K562 (cell line): Measurements from ENCODE around the gene CERCAM. TPM values are rescaled to one million over a fixed set of nuclear protein-coding genes. Genes with fewer than 3 reads are reported as not detected.
"Not testable (repeated sequence)": the region's sequence is repeated elsewhere in the genome, so short reads cannot be mapped to it uniquely, and the experiment has no call there.

Experiments
- ARID1B ChIP-seq: fragments of 450-650 bp; IDR thresholded peaks from 2 replicates; pipeline ENCODE4 v1.6.1; 2016; ENCODE audit warnings: antibody characterized with exemption, mild to moderate bottlenecking, inconsistent platforms
- CBX3 ChIP-seq, 2 experiments: IDR thresholded peaks; 1 replicate in 1 of 2; 2 replicates in 1 of 2; pipeline ENCODE4 v1.6.1; 2012; ENCODE audit warnings: inconsistent platforms in 2 of 2, low read length in 2 of 2, borderline replicate concordance in 1 of 2, control low read depth in 1 of 2
- CC2D1A ChIP-seq: fragments of 450-650 bp; IDR thresholded peaks from 2 replicates; pipeline ENCODE4 v1.6.1; 2017; ENCODE audit warnings: mild to moderate bottlenecking
- CREB1 ChIP-seq, 2 experiments: sonication (generic) in 1 of 2; formaldehyde crosslinking in 1 of 2; IDR thresholded peaks; 2 replicates each; pipeline versions ENCODE4 v1.6.1 to v1.8.0; 2012 to 2022; ENCODE audit warnings: inconsistent platforms in 1 of 2, mild to moderate bottlenecking in 1 of 2, missing genetic modification reagents in 1 of 2, moderate library complexity in 1 of 2
- DACH1 ChIP-seq: fragments of 450-650 bp; IDR thresholded peaks from 2 replicates; pipeline ENCODE4 v1.6.1; 2018; ENCODE audit not compliant: partially characterized antibody
- FOXM1 ChIP-seq, 2 experiments: fragments of 450-650 bp in 1 of 2; sonication (generic) in 1 of 2; formaldehyde crosslinking in 1 of 2; IDR thresholded peaks; 2 replicates each; pipeline versions ENCODE4 v1.6.1 to v1.9.0; 2017 to 2022; ENCODE audit warnings: low read depth in 2 of 2, mild to moderate bottlenecking in 2 of 2, missing genetic modification reagents in 1 of 2, moderate library complexity in 1 of 2
- GABPA ChIP-seq: fragments of 200-800 bp; sonication (Bioruptor generic); conservative IDR thresholded peaks from 2 replicates; pipeline ENCODE4 v1.6.1; 2016; ENCODE audit warnings: low read depth, missing genetic modification characterization, missing compliant biosample characterization
- LARP7 ChIP-seq: fragments of 450-650 bp; IDR thresholded peaks from 2 replicates; pipeline ENCODE4 v1.6.1; 2016
- MBD2 ChIP-seq: sonication (generic); IDR thresholded peaks from 2 replicates; pipeline ENCODE4 v1.6.1; 2016; ENCODE audit warnings: low read depth, borderline replicate concordance
- MEF2D ChIP-seq: conservative IDR thresholded peaks from 2 replicates; pipeline ENCODE4 v1.6.1; 2016; ENCODE audit warnings: low read depth, missing genetic modification characterization, missing compliant biosample characterization
- MTA2 ChIP-seq: fragments of 450-650 bp; IDR thresholded peaks from 2 replicates; pipeline ENCODE4 v1.6.1; 2016; ENCODE audit warnings: low read depth
- NBN ChIP-seq: fragments of 450-650 bp; IDR thresholded peaks from 2 replicates; pipeline ENCODE4 v1.6.1; 2016; ENCODE audit warnings: low read depth, mild to moderate bottlenecking
- NCOR1 ChIP-seq: fragments of 450-650 bp; IDR thresholded peaks from 2 replicates; pipeline ENCODE4 v1.6.1; 2016; ENCODE audit warnings: mild to moderate bottlenecking, moderate library complexity
- PHB2 ChIP-seq: fragments of 450-650 bp; IDR thresholded peaks from 2 replicates; pipeline ENCODE4 v1.6.1; 2017; ENCODE audit warnings: low read depth
- RNF2 ChIP-seq: sonication (generic); IDR thresholded peaks from 2 replicates; pipeline ENCODE4 v1.6.1; 2016
- SOX6 ChIP-seq: fragments of 450-650 bp; IDR thresholded peaks from 2 replicates; pipeline ENCODE4 v1.6.1; 2014; ENCODE audit warnings: mild to moderate bottlenecking
- STAT5A ChIP-seq: IDR thresholded peaks from 2 replicates; pipeline ENCODE4 v1.6.1; 2012; ENCODE audit warnings: low read length, inconsistent platforms, borderline replicate concordance
- TRIM28 ChIP-seq: fragments of 450-650 bp; IDR thresholded peaks from 2 replicates; pipeline ENCODE4 v1.6.1; 2017
- ZEB2 ChIP-seq: fragments of 450-650 bp; IDR thresholded peaks from 2 replicates; pipeline ENCODE4 v1.6.1; 2016
- polyA plus RNA-seq, 8 experiments: library from polyadenylated mRNA; depleted of rRNA in 4 of 8; stranded (reverse) in 5 of 8; unstranded in 3 of 8; fragments of >200 nt; fragmentation: Nextera tagmentation in 2 of 8; fragmentation: Illumina TruSeq in 1 of 8; extraction: Ambion mirVana in 2 of 8; extraction: Trizol in 1 of 8; gene quantifications; 2 replicates each; pipeline versions ENCODE4 v1.2.1 to v1.2.3, GENCODE V29; 2011 to 2014; ENCODE audit warnings: inconsistent platforms in 1 of 8, missing spikeins in 1 of 8
- total RNA-seq, 7 experiments: library from RNA; depleted of rRNA in 6 of 7; stranded (reverse); fragments of >200 nt in 6 of 7; fragmentation: Illumina TruSeq in 2 of 7; extraction: Trizol in 2 of 7; gene quantifications; 2 replicates each; pipeline versions ENCODE4 v1.2.1 to v1.2.3, GENCODE V29; 2011 to 2021; ENCODE audit warnings: low replicate concordance in 1 of 7
- TF ChIP-seq, protein P1 (sequence below): fragments of 450-650 bp; IDR thresholded peaks from 2 replicates; pipeline ENCODE4 v1.6.1; 2016; ENCODE audit warnings: borderline replicate concordance
- TF ChIP-seq, protein P2 (sequence below): fragments of 450-650 bp; IDR thresholded peaks from 2 replicates; pipeline ENCODE4 v1.6.1; 2017; ENCODE audit warnings: antibody characterized with exemption, mild to moderate bottlenecking
- TF ChIP-seq, protein P3 (sequence below): fragments of 450-650 bp; IDR thresholded peaks from 2 replicates; pipeline ENCODE4 v1.6.1; 2016; ENCODE audit warnings: antibody characterized with exemption

Gene CERCAM
- total and polyA plus RNA-seq, 9 of the 15 experiments (the other 6 are each of a cell fraction or from before 2014, with no cell fraction given) = 0.75 to 24.0 (median 18.0) TPM

DNA sequence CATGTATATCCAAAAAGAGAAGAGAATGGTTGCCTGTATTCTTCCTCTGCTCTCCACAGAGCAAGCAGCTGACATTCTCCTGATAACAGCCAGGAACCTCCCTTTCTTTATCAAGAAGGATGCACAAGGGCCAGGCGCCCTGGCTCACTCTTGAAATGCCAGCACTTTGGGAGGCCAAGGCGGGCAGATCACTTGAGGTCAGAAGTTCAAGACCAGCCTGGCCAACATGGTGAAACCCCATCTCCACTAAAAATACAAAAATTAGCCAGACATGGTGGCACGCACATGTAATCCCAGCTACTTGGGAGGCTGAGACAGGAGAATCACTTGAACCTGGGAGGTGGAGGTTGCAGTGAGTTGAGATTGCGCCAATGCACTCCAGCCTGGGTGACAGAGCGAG, 25.8 kb downstream of the CERCAM start (continued):
- 0 out of 3 replicates have a peak, but pooled peaks of 1 of the 2 experiments have one; percentile 36 for TF ChIP-seq CBX3 (IDR thresholded peaks at IDR 0.05; ENCODE audit: borderline replicate concordance in 1 of 2, low read length in 2 of 2)
- TF ChIP-seq, protein P1, sequence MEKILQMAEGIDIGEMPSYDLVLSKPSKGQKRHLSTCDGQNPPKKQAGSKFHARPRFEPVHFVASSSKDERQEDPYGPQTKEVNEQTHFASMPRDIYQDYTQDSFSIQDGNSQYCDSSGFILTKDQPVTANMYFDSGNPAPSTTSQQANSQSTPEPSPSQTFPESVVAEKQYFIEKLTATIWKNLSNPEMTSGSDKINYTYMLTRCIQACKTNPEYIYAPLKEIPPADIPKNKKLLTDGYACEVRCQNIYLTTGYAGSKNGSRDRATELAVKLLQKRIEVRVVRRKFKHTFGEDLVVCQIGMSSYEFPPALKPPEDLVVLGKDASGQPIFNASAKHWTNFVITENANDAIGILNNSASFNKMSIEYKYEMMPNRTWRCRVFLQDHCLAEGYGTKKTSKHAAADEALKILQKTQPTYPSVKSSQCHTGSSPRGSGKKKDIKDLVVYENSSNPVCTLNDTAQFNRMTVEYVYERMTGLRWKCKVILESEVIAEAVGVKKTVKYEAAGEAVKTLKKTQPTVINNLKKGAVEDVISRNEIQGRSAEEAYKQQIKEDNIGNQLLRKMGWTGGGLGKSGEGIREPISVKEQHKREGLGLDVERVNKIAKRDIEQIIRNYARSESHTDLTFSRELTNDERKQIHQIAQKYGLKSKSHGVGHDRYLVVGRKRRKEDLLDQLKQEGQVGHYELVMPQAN = peak; percentile 34; the same call in 1 of the 2 replicates
- peak; percentile 86 for TF ChIP-seq MTA2
- peak; percentile 12; the same call in 1 of the 2 replicates for TF ChIP-seq ZEB2
- TF ChIP-seq MEF2D (tag) = peak; percentile 57; the same call in 1 of the 2 replicates
- TF ChIP-seq PHB2 = peak; percentile 72
- TF ChIP-seq TRIM28 = 0 out of 2 replicates have a peak, but pooled peaks have one; percentile 46
- 0 out of 2 replicates have a peak, but pooled peaks have one; percentile 14 for TF ChIP-seq GABPA (tag)
- TF ChIP-seq LARP7 = peak; percentile 80; the same call in 1 of the 2 replicates
- peak; percentile 70; the same call in 1 of the 2 replicates for TF ChIP-seq FOXM1 (IDR thresholded peaks at IDR 0.05; ENCODE audit: low read depth)
- TF ChIP-seq FOXM1 (CRISPR knock-in tag; IDR thresholded peaks at IDR 0.05; ENCODE audit: low read depth); CREB1 (CRISPR knock-in tag; IDR thresholded peaks at IDR 0.05): not testable (repeated sequence)
- 0 out of 2 replicates have a peak, but pooled peaks have one; percentile 21 for TF ChIP-seq NBN
- peak; percentile 67; the same call in 1 of the 2 replicates for TF ChIP-seq CC2D1A
- peak; percentile 92 for TF ChIP-seq NCOR1
- peak; percentile 68 for TF ChIP-seq RNF2
- 0 out of 2 replicates have a peak, but pooled peaks have one; percentile 27 for TF ChIP-seq MBD2
- peak; percentile 32; the same call in 1 of the 2 replicates for TF ChIP-seq CREB1 (IDR thresholded peaks at IDR 0.05)
- TF ChIP-seq, protein P2, sequence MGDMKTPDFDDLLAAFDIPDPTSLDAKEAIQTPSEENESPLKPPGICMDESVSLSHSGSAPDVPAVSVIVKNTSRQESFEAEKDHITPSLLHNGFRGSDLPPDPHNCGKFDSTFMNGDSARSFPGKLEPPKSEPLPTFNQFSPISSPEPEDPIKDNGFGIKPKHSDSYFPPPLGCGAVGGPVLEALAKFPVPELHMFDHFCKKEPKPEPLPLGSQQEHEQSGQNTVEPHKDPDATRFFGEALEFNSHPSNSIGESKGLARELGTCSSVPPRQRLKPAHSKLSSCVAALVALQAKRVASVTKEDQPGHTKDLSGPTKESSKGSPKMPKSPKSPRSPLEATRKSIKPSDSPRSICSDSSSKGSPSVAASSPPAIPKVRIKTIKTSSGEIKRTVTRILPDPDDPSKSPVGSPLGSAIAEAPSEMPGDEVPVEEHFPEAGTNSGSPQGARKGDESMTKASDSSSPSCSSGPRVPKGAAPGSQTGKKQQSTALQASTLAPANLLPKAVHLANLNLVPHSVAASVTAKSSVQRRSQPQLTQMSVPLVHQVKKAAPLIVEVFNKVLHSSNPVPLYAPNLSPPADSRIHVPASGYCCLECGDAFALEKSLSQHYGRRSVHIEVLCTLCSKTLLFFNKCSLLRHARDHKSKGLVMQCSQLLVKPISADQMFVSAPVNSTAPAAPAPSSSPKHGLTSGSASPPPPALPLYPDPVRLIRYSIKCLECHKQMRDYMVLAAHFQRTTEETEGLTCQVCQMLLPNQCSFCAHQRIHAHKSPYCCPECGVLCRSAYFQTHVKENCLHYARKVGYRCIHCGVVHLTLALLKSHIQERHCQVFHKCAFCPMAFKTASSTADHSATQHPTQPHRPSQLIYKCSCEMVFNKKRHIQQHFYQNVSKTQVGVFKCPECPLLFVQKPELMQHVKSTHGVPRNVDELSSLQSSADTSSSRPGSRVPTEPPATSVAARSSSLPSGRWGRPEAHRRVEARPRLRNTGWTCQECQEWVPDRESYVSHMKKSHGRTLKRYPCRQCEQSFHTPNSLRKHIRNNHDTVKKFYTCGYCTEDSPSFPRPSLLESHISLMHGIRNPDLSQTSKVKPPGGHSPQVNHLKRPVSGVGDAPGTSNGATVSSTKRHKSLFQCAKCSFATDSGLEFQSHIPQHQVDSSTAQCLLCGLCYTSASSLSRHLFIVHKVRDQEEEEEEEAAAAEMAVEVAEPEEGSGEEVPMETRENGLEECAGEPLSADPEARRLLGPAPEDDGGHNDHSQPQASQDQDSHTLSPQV = peak; percentile 60
- TF ChIP-seq SOX6 = peak; percentile 86
- peak; percentile 49 for TF ChIP-seq DACH1
- TF ChIP-seq, protein P3, sequence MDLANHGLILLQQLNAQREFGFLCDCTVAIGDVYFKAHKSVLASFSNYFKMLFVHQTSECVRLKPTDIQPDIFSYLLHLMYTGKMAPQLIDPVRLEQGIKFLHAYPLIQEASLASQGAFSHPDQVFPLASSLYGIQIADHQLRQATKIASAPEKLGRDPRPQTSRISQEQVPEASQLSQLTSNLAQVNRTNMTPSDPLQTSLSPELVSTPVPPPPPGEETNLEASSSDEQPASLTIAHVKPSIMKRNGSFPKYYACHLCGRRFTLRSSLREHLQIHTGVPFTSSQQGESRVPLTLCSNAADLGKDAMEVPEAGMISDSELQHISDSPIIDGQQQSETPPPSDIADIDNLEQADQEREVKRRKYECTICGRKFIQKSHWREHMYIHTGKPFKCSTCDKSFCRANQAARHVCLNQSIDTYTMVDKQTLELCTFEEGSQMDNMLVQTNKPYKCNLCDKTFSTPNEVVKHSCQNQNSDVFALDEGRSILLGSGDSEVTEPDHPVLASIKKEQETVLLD = peak; percentile 71; the same call in 1 of the 2 replicates
- peak; percentile 73 for TF ChIP-seq STAT5A
- peak; percentile 97 for TF ChIP-seq ARID1B
